B cell (primary cell): ENCODE measurements around the gene TP63. TPM values are rescaled to one million over a fixed set of nuclear protein-coding genes. Genes with fewer than 3 reads are reported as not detected.

Source experiments
- ATAC-seq: fragments of 200-7000 bp; cut with Tn5 transposase; one replicate; pipeline ENCODE4 v1.10.0; 2021; ENCODE audit warnings: low read depth, mild to moderate bottlenecking, moderate number of reproducible peaks, moderate library complexity
- CTCF ChIA-PET: fragments of 350-600 bp; sonication (Branson Sonifier 250); formaldehyde crosslinking; loops from one replicate; lab custom pipeline; 2021; ENCODE audit warnings: antibody characterized with exemption, inconsistent platforms; lab: Charles Lee
- POLR2A ChIA-PET: fragments of 350-600 bp; sonication (Branson Sonifier 250); formaldehyde crosslinking; loops from one replicate; lab custom pipeline; 2021; ENCODE audit warnings: antibody characterized with exemption; lab: Charles Lee
- DNase-seq: peaks from one replicate; pipeline ENCODE4 v3.0.0; 2013
- H2AFZ ChIP-seq: 2 replicates; pipeline ENCODE4 v1.6.1; 2012; ENCODE audit warnings: mild to moderate bottlenecking, low read depth, low read length; ENCODE audit not compliant: insufficient read depth, poor library complexity, severe bottlenecking
- H3K27ac ChIP-seq, 2 donors: 1 replicate in 1 of 2; 2 replicates in 1 of 2; pipeline ENCODE4 v1.5.1; 2012 to 2013; ENCODE audit warnings: low read length in 2 of 2, mild to moderate bottlenecking in 2 of 2, moderate library complexity in 1 of 2
- H3K27me3 ChIP-seq, 4 experiments: fragments of 200-600 bp in 1 of 4; sonication (generic) in 1 of 4; replicated peaks in 1 of 4; 1 replicate in 2 of 4; 2 replicates in 2 of 4; pipeline versions ENCODE4 v1.6.1 to v1.7.0; 2013 to 2016; ENCODE audit warnings: low read length in 3 of 4, mild to moderate bottlenecking in 2 of 4, mixed read lengths in 1 of 4, moderate library complexity in 1 of 4; ENCODE audit not compliant: insufficient read depth in 4 of 4, control insufficient read depth in 3 of 4; ENCODE audit errors: control extremely low read depth in 1 of 4
- H3K36me3 ChIP-seq, 2 experiments: replicated peaks in 1 of 2; 1 replicate in 1 of 2; 2 replicates in 1 of 2; pipeline versions ENCODE4 v1.6.1 to v1.7.1; 2013; ENCODE audit warnings: low read length in 1 of 2; ENCODE audit not compliant: insufficient read depth in 2 of 2, control insufficient read depth in 1 of 2; ENCODE audit errors: control extremely low read depth in 1 of 2, extremely low read depth in 1 of 2
- H3K4me1 ChIP-seq, 2 donors: fragments of 200-600 bp in 1 of 2; sonication (generic) in 1 of 2; 1 replicate in 1 of 2; 2 replicates in 1 of 2; pipeline versions ENCODE4 v1.5.1 to v1.6.1; 2013 to 2017; ENCODE audit warnings: low read length in 2 of 2; ENCODE audit not compliant: control insufficient read depth in 2 of 2, insufficient read depth in 2 of 2
- H3K4me2 ChIP-seq: replicated peaks from 2 replicates; pipeline ENCODE3; 2012; ENCODE audit warnings: mild to moderate bottlenecking, low read depth, low read length; ENCODE audit not compliant: poor library complexity, severe bottlenecking
- H3K4me3 ChIP-seq, 5 experiments: fragments of 200-600 bp in 1 of 5; sonication (generic) in 1 of 5; 1 replicate in 3 of 5; 2 replicates in 2 of 5; pipeline versions ENCODE4 v1.5.1 to v1.7.0; 2011 to 2016; ENCODE audit warnings: low read length in 4 of 5, mild to moderate bottlenecking in 4 of 5, low read depth in 2 of 5, control low read depth in 1 of 5, moderate library complexity in 1 of 5; ENCODE audit not compliant: insufficient read depth in 1 of 5; ENCODE audit errors: control extremely low read depth in 1 of 5, extremely low read depth in 1 of 5
- H3K79me2 ChIP-seq: fragments of 200-600 bp; sonication (generic); one replicate; pipeline ENCODE4 v1.6.0; 2016; ENCODE audit warnings: low read length; ENCODE audit not compliant: control insufficient read depth, insufficient read depth
- H3K9ac ChIP-seq: fragments of 200-600 bp; sonication (generic); 2 replicates; pipeline ENCODE4 v1.6.1; 2017; ENCODE audit warnings: mild to moderate bottlenecking, low read length, moderate library complexity
- H3K9me3 ChIP-seq, 3 donors: one replicate each; pipeline versions ENCODE4 v1.6.1 to v1.7.1; 2013; ENCODE audit warnings: low read length in 2 of 3; ENCODE audit not compliant: control insufficient read depth in 2 of 3, insufficient read depth in 1 of 3; ENCODE audit errors: control extremely low read depth in 1 of 3
- H4K20me1 ChIP-seq: 2 replicates; pipeline ENCODE4 v1.6.0; 2012; ENCODE audit warnings: mild to moderate bottlenecking, low read length; ENCODE audit not compliant: insufficient read depth, control insufficient read depth, poor library complexity, severe bottlenecking
- H3K27ac Mint-ChIP-seq: one replicate; pipeline ENCODE4 v1.8.0; 2021; ENCODE audit warnings: mixed read lengths
- H3K27me3 Mint-ChIP-seq: one replicate; pipeline ENCODE4 v1.8.0; 2021; ENCODE audit warnings: mixed read lengths
- H3K4me1 Mint-ChIP-seq: one replicate; pipeline ENCODE4 v1.8.0; 2021; ENCODE audit warnings: mixed read lengths
- H3K4me3 Mint-ChIP-seq: one replicate; pipeline ENCODE4 v1.8.0; 2021; ENCODE audit warnings: mixed read lengths
- H3K9me3 Mint-ChIP-seq: one replicate; pipeline ENCODE4 v1.8.0; 2022; ENCODE audit warnings: mixed read lengths; ENCODE audit not compliant: insufficient read depth
- EZH2 ChIP-seq: IDR thresholded peaks from 2 replicates; pipeline ENCODE4 v1.6.1; 2012; ENCODE audit warnings: borderline replicate concordance, low read depth, mild to moderate bottlenecking, moderate library complexity, low read length; ENCODE audit not compliant: insufficient read depth, poor library complexity, severe bottlenecking
- WGBS: methylation state at CpG from one replicate; pipeline ENCODE4 v1.1.5; 2013; ENCODE audit warnings: missing lambda C conversion rate; ENCODE audit not compliant: insufficient coverage; 5-methylcytosine and 5-hydroxymethylcytosine counted together
- intact Hi-C: fragments of 100-400 bp; cut with micrococcal nuclease; formaldehyde crosslinking; loops from one replicate; pipeline ENCODE4 v1.10.0; 2022
- polyA plus RNA-seq: library from polyadenylated mRNA; depleted of rRNA; stranded (reverse); fragments of >200 nt; gene quantifications from 2 replicates; pipeline ENCODE4 v1.2.3, GENCODE V29; 2012
- total RNA-seq, 2 donors: library from RNA; stranded (reverse); fragments of 120-200 nt in 1 of 2; gene quantifications; 1 replicate in 1 of 2; 2 replicates in 1 of 2; pipeline versions ENCODE4 v1.2.3 to v1.2.4, GENCODE V29; 2013 to 2022
- TF ChIP-seq, protein P1 (sequence below): fragments of 200-600 bp; IDR thresholded peaks from one replicate; pipeline ENCODE4 v1.8.0; 2022; ENCODE audit warnings: antibody characterized with exemption, mild to moderate bottlenecking

The TP63 gene
- total and polyA plus RNA-seq, 2 donors (not counting 1 experiment from before 2014, with no cell fraction given) = 1.2 to 2.0 TPM

DNA sequence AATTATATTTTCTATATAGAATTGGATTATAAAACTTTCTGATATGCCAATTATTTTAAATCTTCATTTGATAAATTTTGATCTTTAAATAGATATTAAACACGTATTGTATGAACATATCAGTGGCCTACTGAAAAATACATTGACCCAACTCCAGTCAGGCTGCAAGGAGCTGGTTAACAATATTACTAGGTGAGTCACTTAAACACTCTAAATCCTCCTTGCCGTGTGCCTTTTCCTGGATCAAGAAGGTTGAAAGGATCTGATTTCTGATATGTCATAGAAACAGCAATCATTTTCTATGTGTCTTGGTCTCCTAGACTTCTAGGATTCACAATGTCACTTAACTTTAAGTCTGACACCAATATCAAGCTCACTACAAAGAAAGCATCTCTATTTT, 123.2 kb downstream of the TP63 start:
- TF ChIP-seq EZH2 = no peak
- TF ChIP-seq, protein P1, sequence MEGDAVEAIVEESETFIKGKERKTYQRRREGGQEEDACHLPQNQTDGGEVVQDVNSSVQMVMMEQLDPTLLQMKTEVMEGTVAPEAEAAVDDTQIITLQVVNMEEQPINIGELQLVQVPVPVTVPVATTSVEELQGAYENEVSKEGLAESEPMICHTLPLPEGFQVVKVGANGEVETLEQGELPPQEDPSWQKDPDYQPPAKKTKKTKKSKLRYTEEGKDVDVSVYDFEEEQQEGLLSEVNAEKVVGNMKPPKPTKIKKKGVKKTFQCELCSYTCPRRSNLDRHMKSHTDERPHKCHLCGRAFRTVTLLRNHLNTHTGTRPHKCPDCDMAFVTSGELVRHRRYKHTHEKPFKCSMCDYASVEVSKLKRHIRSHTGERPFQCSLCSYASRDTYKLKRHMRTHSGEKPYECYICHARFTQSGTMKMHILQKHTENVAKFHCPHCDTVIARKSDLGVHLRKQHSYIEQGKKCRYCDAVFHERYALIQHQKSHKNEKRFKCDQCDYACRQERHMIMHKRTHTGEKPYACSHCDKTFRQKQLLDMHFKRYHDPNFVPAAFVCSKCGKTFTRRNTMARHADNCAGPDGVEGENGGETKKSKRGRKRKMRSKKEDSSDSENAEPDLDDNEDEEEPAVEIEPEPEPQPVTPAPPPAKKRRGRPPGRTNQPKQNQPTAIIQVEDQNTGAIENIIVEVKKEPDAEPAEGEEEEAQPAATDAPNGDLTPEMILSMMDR = no peak
- intact Hi-C loops = no loop called here
- H3K9me3 Mint-ChIP-seq = no peaks in the 10 kb centered on the region
- H3K4me3 Mint-ChIP-seq = no peak overlapping the region
- ATAC-seq = no peak
- Histone ChIP-seq H2AFZ (no peak overlapping the region), H3K4me3 (no peak overlapping the region), H3K4me2 (no peak overlapping the region), H3K27me3 (no peaks in the 10 kb centered on the region), H3K9me3 (peaks cover 0 to 3% (median 0%) of the 10 kb centered on the region in 3 donors), H4K20me1 (no peaks in the 10 kb centered on the region), H3K27ac (no peak overlapping the region), H3K79me2 (no peaks in the 10 kb centered on the region), H3K4me1 (no peaks in the 10 kb centered on the region), H3K9ac (no peak overlapping the region), H3K36me3 (no peaks in the 10 kb centered on the region)
- CTCF ChIA-PET = no interaction called here
- H3K27ac Mint-ChIP-seq = no peak overlapping the region
- no peak for DNase-seq
- POLR2A ChIA-PET = no interaction called here
- no CpG with 5 or more reads among the region's 2 CpGs for WGBS
- H3K27me3 Mint-ChIP-seq = no peaks in the 10 kb centered on the region
- H3K4me1 Mint-ChIP-seq = no peaks in the 10 kb centered on the region

DNA sequence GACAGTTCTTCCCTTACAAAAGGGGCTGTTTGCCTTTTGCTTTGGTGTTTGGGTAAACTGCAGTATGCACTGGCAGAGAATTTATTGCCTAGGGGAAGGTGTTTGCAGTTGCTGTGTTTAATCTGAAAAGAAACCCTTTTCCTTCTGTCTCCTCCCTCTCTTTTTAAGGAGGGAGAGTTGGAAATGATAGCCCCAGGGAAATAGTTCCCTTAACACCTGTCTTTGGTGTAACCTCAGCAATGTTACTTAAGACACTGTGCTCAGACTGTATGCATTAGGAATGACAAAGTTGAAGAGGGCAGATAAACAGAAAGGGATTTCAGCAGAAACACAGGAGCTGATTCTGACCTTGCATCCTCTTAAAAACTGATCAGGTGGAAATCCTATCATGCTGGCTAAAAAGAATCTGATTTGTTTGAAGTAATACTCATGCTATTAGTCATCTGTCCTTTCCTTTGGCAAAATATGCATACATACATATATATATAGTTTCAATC, 125.4 kb downstream of the TP63 start:
- ChIA-PET CTCF (no interaction called here), POLR2A (no interaction called here)
- Histone ChIP-seq H3K4me1 (no peaks in the 10 kb centered on the region), H3K27me3 (no peaks in the 10 kb centered on the region), H3K9ac (no peak overlapping the region), H3K36me3 (no peaks in the 10 kb centered on the region), H3K27ac (no peak overlapping the region), H4K20me1 (no peaks in the 10 kb centered on the region), H3K4me3 (no peak overlapping the region), H2AFZ (no peak overlapping the region), H3K79me2 (no peaks in the 10 kb centered on the region), H3K9me3 (peaks cover 0 to 3% (median 0%) of the 10 kb centered on the region in 3 donors), H3K4me2 (no peak overlapping the region)
- Mint-ChIP-seq H3K27ac (no peak overlapping the region), H3K27me3 (no peaks in the 10 kb centered on the region), H3K9me3 (no peaks in the 10 kb centered on the region), H3K4me1 (no peaks in the 10 kb centered on the region), H3K4me3 (no peak overlapping the region)
- DNase-seq = no peak
- intact Hi-C loops = no loop called here
- ATAC-seq = no peak
- TF ChIP-seq, protein P1 = no peak
- TF ChIP-seq EZH2 = no peak
